ENCODE data around the gene AP1B1.
"Not testable (repeated sequence)": the region's sequence is repeated elsewhere in the genome, so short reads cannot be mapped to it uniquely, and the experiment has no call there.

AP1B1 gene

GRCh38 chr22:29348041-29348440 is 40.3 kb downstream of the AP1B1 start:
- DNase-seq = no peak

- no peak for DNase-seq
These were observed 41.7 kb downstream of the AP1B1 start for GRCh38 chr22:29346659-29347058.

- no peak for DNase-seq
These were observed 42.4 kb downstream of the AP1B1 start for GRCh38 chr22:29345932-29346331.

- DNase-seq = not testable (repeated sequence)
These were observed 43.5 kb downstream of the AP1B1 start for GRCh38 chr22:29344889-29345288.

GRCh38 chr22:29344137-29344536 is 44.2 kb downstream of the AP1B1 start:
- DNase-seq = no peak

GRCh38 chr22:29343313-29343805 is 45.0 kb downstream of the AP1B1 start:
- no peak for DNase-seq

- no peak for DNase-seq
These were observed 45.6 kb downstream of the AP1B1 start for GRCh38 chr22:29342577-29343312.

- no peak for DNase-seq
These were observed 46.2 kb downstream of the AP1B1 start for GRCh38 chr22:29342177-29342576.

- DNase-seq = no peak
These were observed 46.6 kb downstream of the AP1B1 start for GRCh38 chr22:29341849-29342127.

GRCh38 chr22:29341056-29341848 is 47.1 kb downstream of the AP1B1 start:
- DNase-seq = no peak

- DNase-seq = no peak
These were observed 47.8 kb downstream of the AP1B1 start for GRCh38 chr22:29340566-29340965.

- no peak for DNase-seq
These were observed 48.8 kb downstream of the AP1B1 start for GRCh38 chr22:29339381-29340235.

GRCh38 chr22:29338398-29338797 is 50.0 kb downstream of the AP1B1 start:
- no peak for DNase-seq

GRCh38 chr22:29337631-29338284 is 50.6 kb downstream of the AP1B1 start:
- DNase-seq = no peak

GRCh38 chr22:29336751-29337490 is 51.4 kb downstream of the AP1B1 start:
- DNase-seq = peak; percentile 37 to 61

- no peak for DNase-seq
These were observed 52.7 kb downstream of the AP1B1 start for GRCh38 chr22:29335656-29336055.

- DNase-seq = no peak
These were observed 53.5 kb downstream of the AP1B1 start for GRCh38 chr22:29334696-29335344.

GRCh38 chr22:29334148-29334547 is 54.2 kb downstream of the AP1B1 start:
- DNase-seq = no peak

- DNase-seq = no peak
These were observed 55.4 kb downstream of the AP1B1 start for GRCh38 chr22:29332886-29333496.

GRCh38 chr22:29331658-29332300 is 56.6 kb downstream of the AP1B1 start:
- DNase-seq = no peak

All from inflammatory macrophage (primary cell).